Body of pancreas (tissue), 4 donors: ENCODE data around the gene UGT1A1. TPM values are rescaled to one million over a fixed set of nuclear protein-coding genes. Genes with fewer than 3 reads are reported as not detected.
A peak's percentile ranks its signal among the peaks of the same experiment; 100 is the strongest.

Experiments used
- ATAC-seq: fragments of 150-250 bp; one replicate; pipeline ENCODE4 v1.9.1; 2016
- DNase-seq, 4 donors: peaks; one replicate each; pipeline ENCODE4 v3.0.0-alpha.2; 2019
- H3K27ac ChIP-seq, 4 donors: fragments of 200-600 bp; sonication (generic); 1 replicate in 3 of 4; 2 replicates in 1 of 4; pipeline versions ENCODE4 v1.5.1 to v1.6.1; 2016 to 2019; ENCODE audit warnings: mild to moderate bottlenecking in 1 of 4, mixed read lengths in 1 of 4, moderate library complexity in 1 of 4
- H3K27me3 ChIP-seq, 2 donors: fragments of 200-600 bp; sonication (generic); one replicate each; pipeline ENCODE4 v1.6.0; 2016; ENCODE audit warnings: mild to moderate bottlenecking in 1 of 2
- H3K36me3 ChIP-seq, 2 donors: fragments of 200-600 bp; sonication (generic); replicated peaks in 1 of 2; 2 replicates each; pipeline ENCODE4 v1.5.1; 2016; ENCODE audit warnings: low read depth in 2 of 2; ENCODE audit not compliant: insufficient read depth in 1 of 2
- H3K4me1 ChIP-seq: fragments of 200-600 bp; sonication (generic); one replicate; pipeline ENCODE4 v1.6.0; 2016
- H3K4me3 ChIP-seq, 2 donors: fragments of 200-600 bp; sonication (generic); 1 replicate in 1 of 2; 2 replicates in 1 of 2; pipeline ENCODE4 v1.5.1; 2016 to 2019
- H3K9me3 ChIP-seq, 3 donors: fragments of 200-600 bp; sonication (generic); 1 replicate in 2 of 3; 2 replicates in 1 of 3; pipeline ENCODE4 v1.5.1; 2016
- CTCF ChIP-seq, 7 experiments: fragments of 450-650 bp in 4 of 7; fragments of 200-600 bp in 3 of 7; sonication (generic) in 3 of 7; IDR thresholded peaks; one replicate each; pipeline ENCODE4 v1.5.1; 2016 to 2019; ENCODE audit warnings: antibody characterized with exemption in 7 of 7
- POLR2A ChIP-seq, 3 donors: fragments of 450-650 bp; IDR thresholded peaks; one replicate each; pipeline ENCODE4 v1.6.1; 2016; ENCODE audit warnings: antibody characterized with exemption in 3 of 3, mild to moderate bottlenecking in 2 of 3
- WGBS, 2 donors: methylation state at CpG; one replicate each; pipeline ENCODE4 v1.1.5; 2017; 5-methylcytosine and 5-hydroxymethylcytosine counted together
- intact Hi-C: fragments of 100-400 bp; cut with DNase I; formaldehyde crosslinking; loops from one replicate; pipeline ENCODE4 v1.15.1; 2023
- total RNA-seq, 2 donors: library from RNA; depleted of rRNA; stranded (reverse); fragments of >200 nt; gene quantifications; one replicate each; pipeline ENCODE4 v1.1.0, GENCODE V29; 2016

Gene UGT1A1
- total RNA-seq, 2 donors from 2014 or later, result not detected

GRCh38 chr2:233807966-233808935, 48.2 kb downstream of the UGT1A1 start:
- WGBS, 2 donors, result 63 to 71% methylated on average over 7 to 10 of the region's 10 CpGs
- H3K4me3 ChIP-seq, result no peak overlapping the region
- no peak for ATAC-seq

GRCh38 chr2:233810385-233810784, 50.3 kb downstream of the UGT1A1 start:
- no peak for ATAC-seq
- no peak overlapping the region for H3K27ac ChIP-seq

More at GRCh38 chr2:233807966-233808935, 48.2 kb downstream of the UGT1A1 start:
- Histone ChIP-seq H3K4me1 (no peaks in the 10 kb centered on the region), H3K27ac (no peak overlapping the region), H3K27me3 (no peaks in the 10 kb centered on the region), H3K36me3 (no peaks in the 10 kb centered on the region), H3K9me3 (no peaks in the 10 kb centered on the region)
- peak in 1 of 4 donors; percentile 5 for DNase-seq
- intact Hi-C loops, result no loop called here
- TF ChIP-seq POLR2A (IDR thresholded peaks at IDR 0.05) (no peak), CTCF (IDR thresholded peaks at IDR 0.05) (no peak)

GRCh38 chr2:233811087-233811486, 51.0 kb downstream of the UGT1A1 start:
- H3K36me3 ChIP-seq, result no peaks in the 10 kb centered on the region
- H3K27me3 ChIP-seq, result no peaks in the 10 kb centered on the region
- H3K27ac ChIP-seq, result no peak overlapping the region
- 67 to 80% methylated on average over 4 of the region's 4 CpGs for WGBS, 2 donors
- intact Hi-C loops, result no loop called here
- TF ChIP-seq POLR2A (IDR thresholded peaks at IDR 0.05), result no peak
- TF ChIP-seq CTCF (IDR thresholded peaks at IDR 0.05), result no peak
- H3K4me1 ChIP-seq, result no peaks in the 10 kb centered on the region
- H3K4me3 ChIP-seq, result no peak overlapping the region
- no peak for ATAC-seq
- peak in 1 of 4 donors; percentile 3 for DNase-seq
- no peaks in the 10 kb centered on the region for H3K9me3 ChIP-seq

More at GRCh38 chr2:233810385-233810784, 50.3 kb downstream of the UGT1A1 start:
- no peak for TF ChIP-seq CTCF (IDR thresholded peaks at IDR 0.05)
- no peak for DNase-seq
- intact Hi-C loops, result no loop called here
- H3K9me3 ChIP-seq, result no peaks in the 10 kb centered on the region
- H3K4me1 ChIP-seq, result no peaks in the 10 kb centered on the region
- WGBS, 2 donors, result 76 to 79% methylated on average over 6 of the region's 6 CpGs
- no peak overlapping the region for H3K4me3 ChIP-seq
- no peaks in the 10 kb centered on the region for H3K36me3 ChIP-seq
- H3K27me3 ChIP-seq, result no peaks in the 10 kb centered on the region

GRCh38 chr2:233811732-233812131, 51.7 kb downstream of the UGT1A1 start:
- ATAC-seq, result no peak
- no peaks in the 10 kb centered on the region for H3K4me1 ChIP-seq
- no peak overlapping the region for H3K4me3 ChIP-seq
- H3K36me3 ChIP-seq, result no peaks in the 10 kb centered on the region
- H3K9me3 ChIP-seq, result no peaks in the 10 kb centered on the region
- DNase-seq, result peak in 1 of 4 donors; percentile 4
- no peaks in the 10 kb centered on the region for H3K27me3 ChIP-seq
- intact Hi-C loops, result no loop called here
- WGBS, 2 donors, result 72 to 81% methylated on average over 8 of the region's 8 CpGs
- TF ChIP-seq CTCF (IDR thresholded peaks at IDR 0.05) (no peak), POLR2A (IDR thresholded peaks at IDR 0.05) (no peak)
- no peak overlapping the region for H3K27ac ChIP-seq
